ENCODE results near the gene ZBTB7B.

ZBTB7B gene

GRCh38 chr1:155061381-155062150, 59.0 kb downstream of the ZBTB7B start:
- peak; percentile 96 for DNase-seq (ENCODE audit: low spot score)

- no peak for DNase-seq (ENCODE audit: low spot score)
Measured at GRCh38 chr1:155062151-155062686, 59.6 kb downstream of the ZBTB7B start.

GRCh38 chr1:155062702-155063411, 60.3 kb downstream of the ZBTB7B start:
- DNase-seq (ENCODE audit: low spot score): peak; percentile 72

GRCh38 chr1:155063550-155064110, 61.0 kb downstream of the ZBTB7B start, which contains the start of gene EFNA4:
Gene EFNA4 (plus strand): TSS chr1:155063740. CDS start chr1:155063824, 84 bp downstream.
- DNase-seq (ENCODE audit: low spot score): peak; percentile 85

GRCh38 chr1:155064111-155064831, 61.7 kb downstream of the ZBTB7B start:
- no peak for DNase-seq (ENCODE audit: low spot score)

GRCh38 chr1:155064832-155065429, 62.3 kb downstream of the ZBTB7B start:
- DNase-seq (ENCODE audit: low spot score): no peak

- no peak for DNase-seq (ENCODE audit: low spot score)
Measured at GRCh38 chr1:155066777-155067176, 64.2 kb downstream of the ZBTB7B start.

Data from activated CD4-positive, alpha-beta T cell treated with anti-CD3 and anti-CD28 coated beads, Interleukin-2, Interleukin-4, amounts not matched to agents 100 ng/mL and 50 ng/mL, durations not matched to agents 16 hours and 8 hours (primary cell).